GM19035 (cell line): ENCODE data around the gene ARMC9.

Experiments used
- ATAC-seq: cut with Tn5 transposase; IDR thresholded peaks from one replicate; pipeline ENCODE4 v1.9.1; 2021; ENCODE audit not compliant: unreplicated experiment

The ARMC9 gene

DNA sequence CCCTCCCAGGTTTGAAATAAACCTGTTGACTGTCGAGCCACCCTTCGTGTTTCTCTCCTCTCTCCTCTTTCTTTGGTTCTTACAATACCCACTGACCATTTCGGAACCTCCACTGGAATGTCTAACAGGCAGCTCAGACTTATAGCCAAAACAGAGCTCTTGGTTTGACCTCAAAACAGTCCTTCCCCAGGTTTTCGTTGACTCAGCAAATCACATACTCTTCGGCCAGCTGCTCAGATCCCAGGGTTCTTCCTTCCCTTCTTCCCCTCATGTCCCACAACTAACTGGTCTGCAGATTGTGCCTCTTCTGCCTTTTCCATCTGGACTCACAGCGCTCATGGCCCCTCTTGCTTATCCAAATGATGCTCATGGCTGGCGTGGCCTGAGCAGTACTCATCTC, 4.7 kb downstream of the ARMC9 start:
- ATAC-seq: no peak

GRCh38 chr2:231204146-231204545, 5.7 kb downstream of the ARMC9 start:
- no peak for ATAC-seq

DNA sequence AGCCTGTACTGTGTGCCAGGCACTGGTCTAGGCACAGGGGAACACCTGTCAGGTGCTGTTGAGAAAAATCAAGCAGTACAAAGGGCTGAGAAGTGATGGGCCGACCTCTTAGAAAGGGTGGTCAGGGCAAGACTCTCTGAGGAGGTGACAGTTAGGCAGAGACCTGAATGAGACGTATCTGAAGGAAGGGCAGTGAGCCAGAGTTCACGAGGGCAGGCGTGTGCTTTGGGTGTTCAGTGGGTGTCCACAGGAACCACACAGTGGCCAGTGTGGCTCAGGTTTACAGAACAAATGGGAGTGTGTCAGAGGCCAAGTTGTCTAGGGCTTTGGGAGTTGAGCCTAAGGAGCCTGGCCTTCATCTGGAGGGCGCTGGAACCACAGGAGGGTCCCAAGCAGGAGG, 6.2 kb downstream of the ARMC9 start:
- ATAC-seq: no peak

GRCh38 chr2:231207734-231208133, 9.3 kb downstream of the ARMC9 start:
- no peak for ATAC-seq

- ATAC-seq: no peak
These were observed 12.4 kb downstream of the ARMC9 start for GRCh38 chr2:231210782-231211181.

- no peak for ATAC-seq
These were observed 13.1 kb downstream of the ARMC9 start for GRCh38 chr2:231211486-231211885.

DNA sequence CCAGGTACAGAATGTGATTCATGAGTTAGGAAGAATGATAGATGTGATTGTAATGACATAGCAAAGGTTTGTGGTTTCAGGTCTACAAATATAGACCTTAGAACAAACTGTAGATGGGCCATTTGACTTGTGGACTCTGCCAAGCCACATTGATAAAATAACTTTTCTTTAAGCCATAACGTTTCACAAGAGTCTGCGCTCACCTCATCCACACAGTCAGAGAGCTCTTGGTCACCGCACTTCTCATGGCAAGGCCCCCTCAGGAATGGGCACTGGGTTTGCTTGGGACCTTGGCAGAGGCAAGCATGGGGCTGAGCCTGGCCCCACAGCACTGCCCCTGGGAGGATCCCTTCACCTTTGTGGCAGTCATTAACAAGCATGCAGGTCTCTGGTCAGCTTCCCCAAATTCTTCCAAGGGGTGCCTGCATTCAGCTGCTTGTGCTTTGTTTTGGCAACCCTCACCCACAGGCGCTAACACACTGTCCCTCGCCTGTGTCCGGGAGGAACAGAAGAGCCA, 14.0 kb downstream of the ARMC9 start:
- no peak for ATAC-seq

DNA sequence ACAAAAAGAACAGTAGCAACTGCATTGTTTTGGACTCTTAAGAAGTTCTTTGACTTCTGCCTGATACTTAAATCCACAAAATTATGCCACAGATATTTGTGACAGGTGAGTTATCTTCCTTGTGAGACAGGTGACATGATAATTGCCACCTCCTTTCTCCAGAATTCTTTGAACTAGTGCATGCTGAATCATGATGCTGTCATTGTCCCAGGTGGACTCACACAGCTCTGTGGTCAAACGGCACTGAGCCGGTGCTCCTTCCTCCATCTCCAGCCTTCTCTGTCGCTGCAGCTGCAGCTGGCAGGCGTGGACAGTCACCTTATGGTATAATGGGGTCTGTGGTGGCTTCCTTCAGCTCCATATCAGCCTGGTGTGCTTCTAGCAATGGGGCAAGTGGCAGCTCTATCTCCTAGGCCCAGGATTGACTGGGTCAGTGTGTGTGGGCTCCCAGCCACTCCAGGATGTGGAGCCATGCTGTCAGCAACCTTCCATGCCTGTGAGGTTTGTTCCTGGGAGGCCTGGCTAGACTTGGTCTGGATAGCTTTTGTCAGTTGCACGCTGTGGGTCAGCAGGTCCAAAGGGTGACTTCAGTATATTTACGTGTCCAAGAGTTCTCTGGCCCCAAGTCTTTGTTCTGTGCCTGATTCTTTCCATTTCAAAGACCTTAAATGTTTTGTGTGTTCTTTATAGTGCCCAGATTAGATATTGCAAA, 15.7 kb downstream of the ARMC9 start:
- ATAC-seq: no peak

DNA sequence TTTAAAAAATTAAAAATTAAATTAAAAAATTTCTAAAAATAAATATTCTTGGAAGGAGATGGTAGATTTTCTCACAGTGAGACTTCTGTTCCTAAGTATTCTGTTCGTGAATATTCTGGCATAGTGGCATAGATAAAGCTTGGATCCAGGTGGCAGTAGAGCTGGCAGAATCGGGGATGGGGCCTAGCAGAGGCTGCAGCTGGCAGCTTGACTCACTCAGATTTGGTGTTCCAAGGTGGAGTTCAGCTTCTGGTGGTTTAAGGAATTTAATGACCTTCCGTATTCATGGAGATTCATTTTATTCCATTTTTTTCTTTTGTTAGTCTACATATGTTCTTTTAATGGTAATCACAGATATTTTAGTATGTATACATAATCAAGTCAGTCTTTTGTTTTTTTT, 19.9 kb downstream of the ARMC9 start:
- ATAC-seq: no peak

GRCh38 chr2:231219289-231219688, 20.9 kb downstream of the ARMC9 start:
- no peak for ATAC-seq

GRCh38 chr2:231221761-231222160, 23.3 kb downstream of the ARMC9 start:
- no peak for ATAC-seq

GRCh38 chr2:231222318-231223000, 24.0 kb downstream of the ARMC9 start:
- ATAC-seq: peak; percentile 79

DNA sequence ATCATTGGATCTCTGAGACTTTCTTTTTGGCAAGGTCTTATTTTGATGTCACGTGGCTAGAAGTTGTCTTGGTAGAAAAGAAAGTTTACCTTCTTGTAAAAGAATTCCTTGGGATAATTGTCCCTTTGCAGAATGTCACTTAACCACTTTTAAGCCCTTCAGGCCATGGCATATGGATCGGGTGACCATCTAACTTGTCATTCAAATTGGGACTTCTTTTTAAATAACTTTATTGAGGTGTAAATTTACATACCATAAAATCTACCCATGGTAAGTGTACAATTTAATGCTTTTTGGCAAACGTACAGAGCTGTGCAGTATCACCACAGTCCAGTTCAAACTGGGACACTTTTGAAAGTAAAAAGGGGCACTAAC, 24.6 kb downstream of the ARMC9 start:
- ATAC-seq: no peak

DNA sequence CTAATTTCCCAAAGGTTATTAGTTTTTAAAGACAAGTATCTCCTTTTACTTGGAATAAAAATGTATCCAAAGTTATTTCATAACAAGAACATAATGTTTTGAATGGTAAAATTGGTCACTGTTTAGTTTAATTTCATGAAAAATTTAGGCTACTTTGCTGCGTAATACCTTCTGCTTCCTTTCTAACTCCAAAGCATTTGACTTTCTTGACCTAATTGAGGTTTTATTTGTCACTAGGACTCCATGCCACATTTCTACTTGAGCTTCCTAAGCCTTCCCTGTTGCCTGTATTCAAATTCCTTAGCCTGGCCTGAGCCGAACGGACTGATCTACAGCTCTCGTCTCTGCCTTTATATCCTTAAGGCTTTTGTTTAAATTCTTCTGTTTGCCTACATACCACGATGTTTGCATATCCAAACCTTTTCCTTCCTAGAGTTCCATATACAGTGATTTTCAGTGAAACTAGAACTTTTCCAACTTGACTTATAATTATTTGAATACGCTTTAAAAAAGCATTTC, 25.1 kb downstream of the ARMC9 start:
- ATAC-seq: no peak

GRCh38 chr2:231227310-231228162, 29.1 kb downstream of the ARMC9 start:
- peak; percentile 51 for ATAC-seq

- ATAC-seq: peak; percentile 66
These were observed 29.8 kb downstream of the ARMC9 start for GRCh38 chr2:231228223-231228622.

GRCh38 chr2:231228974-231229529, 30.6 kb downstream of the ARMC9 start:
- no peak for ATAC-seq

GRCh38 chr2:231235217-231235616, 36.8 kb downstream of the ARMC9 start:
- ATAC-seq: no peak

GRCh38 chr2:231238689-231239088, 40.3 kb downstream of the ARMC9 start:
- ATAC-seq: no peak

DNA sequence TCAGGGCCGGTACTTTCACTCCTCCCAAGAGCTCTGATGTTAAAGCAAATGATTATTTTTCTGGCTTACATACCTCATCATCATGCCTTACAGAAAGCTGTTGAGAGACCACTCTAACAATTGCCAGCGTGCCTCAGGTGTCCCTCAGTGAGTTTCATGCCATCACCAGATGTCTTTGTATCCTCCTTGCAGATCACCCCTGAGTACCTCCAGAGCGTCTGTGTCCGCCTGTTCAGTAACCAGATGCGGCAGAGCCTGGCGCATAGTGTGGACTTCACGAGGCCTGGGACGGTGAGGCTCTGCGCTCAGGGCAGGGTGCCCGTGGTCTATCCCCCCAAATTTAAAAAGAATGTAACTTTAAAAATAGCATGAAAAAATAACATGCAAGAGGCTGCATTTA, 41.3 kb downstream of the ARMC9 start:
- ATAC-seq: no peak
